ENCODE results near the gene SLC22A31. TPM values are rescaled to one million over a fixed set of nuclear protein-coding genes. Genes with fewer than 3 reads are reported as not detected.
"Not testable (repeated sequence)": the region's sequence is repeated elsewhere in the genome, so short reads cannot be mapped to it uniquely, and the experiment has no call there.

The SLC22A31 gene
- total RNA-seq, 1 donor from 2014 or later: not detected

DNA sequence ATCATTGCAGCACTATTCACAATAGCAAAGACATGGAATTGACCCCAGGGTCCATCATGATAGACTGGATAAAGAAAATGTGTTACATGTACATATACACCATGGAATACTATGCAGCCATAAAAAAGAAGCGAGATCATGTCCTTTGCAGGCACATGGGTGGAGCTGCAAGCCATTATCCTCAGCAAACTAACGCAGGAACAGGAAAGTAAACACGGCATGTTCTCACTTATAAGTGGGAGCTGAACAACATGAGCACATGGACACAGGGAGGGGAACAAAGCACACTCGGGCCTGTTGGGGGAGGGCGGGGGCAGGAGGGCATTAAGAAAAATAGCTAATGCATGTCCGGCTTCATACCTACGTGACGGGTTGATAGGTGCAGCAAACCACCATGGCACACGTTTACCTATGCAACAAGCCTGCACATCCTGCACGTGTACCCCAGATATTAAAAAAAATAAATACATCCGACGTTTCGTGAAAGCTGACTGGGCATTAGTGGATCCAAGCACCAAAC is 46.1 kb upstream of the SLC22A31 start:
- H3K4me3 ChIP-seq: peak overlapping the region; percentile 64
- H2AFZ ChIP-seq (replicated peaks): no peak overlapping the region
- H3K27ac ChIP-seq: no peak overlapping the region

DNA sequence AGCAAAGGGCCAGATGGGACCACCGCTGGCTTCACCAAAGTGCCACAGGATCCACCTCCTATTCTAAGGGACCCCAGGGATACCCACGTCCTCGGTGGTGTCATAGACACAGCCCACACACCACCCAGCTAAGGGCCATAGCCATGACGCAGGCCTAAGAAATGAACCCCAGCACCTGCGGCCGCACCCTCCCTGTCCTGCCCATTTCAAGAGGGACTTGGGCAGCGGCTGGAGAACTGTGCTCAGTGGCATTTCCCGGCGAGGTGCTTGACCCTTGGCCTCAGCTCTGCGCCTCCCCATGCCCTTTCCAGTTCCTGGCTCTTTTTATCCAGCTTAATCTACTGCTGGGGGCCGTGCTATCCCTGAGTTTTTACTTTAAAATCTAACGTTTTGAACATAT is 44.4 kb upstream of the SLC22A31 start:
- no peak overlapping the region for H3K27ac ChIP-seq
- no peak overlapping the region for H3K4me3 ChIP-seq
- H3K27ac Mint-ChIP-seq: no peak overlapping the region
- H3K9me3 ChIP-seq (ENCODE audit: low read depth): no peaks in the 10 kb centered on the region
- no peaks in the 10 kb centered on the region for H3K79me2 ChIP-seq (ENCODE audit: low read depth)
- no peaks in the 10 kb centered on the region for H4K20me1 ChIP-seq (ENCODE audit: low read depth)
- no peak overlapping the region for H3K9ac ChIP-seq
- TF ChIP-seq EZH2 (IDR thresholded peaks at IDR 0.05) (no peak), EZH2phosphoT487 (IDR thresholded peaks at IDR 0.05) (no peak)
- TF ChIP-seq, protein P1, sequence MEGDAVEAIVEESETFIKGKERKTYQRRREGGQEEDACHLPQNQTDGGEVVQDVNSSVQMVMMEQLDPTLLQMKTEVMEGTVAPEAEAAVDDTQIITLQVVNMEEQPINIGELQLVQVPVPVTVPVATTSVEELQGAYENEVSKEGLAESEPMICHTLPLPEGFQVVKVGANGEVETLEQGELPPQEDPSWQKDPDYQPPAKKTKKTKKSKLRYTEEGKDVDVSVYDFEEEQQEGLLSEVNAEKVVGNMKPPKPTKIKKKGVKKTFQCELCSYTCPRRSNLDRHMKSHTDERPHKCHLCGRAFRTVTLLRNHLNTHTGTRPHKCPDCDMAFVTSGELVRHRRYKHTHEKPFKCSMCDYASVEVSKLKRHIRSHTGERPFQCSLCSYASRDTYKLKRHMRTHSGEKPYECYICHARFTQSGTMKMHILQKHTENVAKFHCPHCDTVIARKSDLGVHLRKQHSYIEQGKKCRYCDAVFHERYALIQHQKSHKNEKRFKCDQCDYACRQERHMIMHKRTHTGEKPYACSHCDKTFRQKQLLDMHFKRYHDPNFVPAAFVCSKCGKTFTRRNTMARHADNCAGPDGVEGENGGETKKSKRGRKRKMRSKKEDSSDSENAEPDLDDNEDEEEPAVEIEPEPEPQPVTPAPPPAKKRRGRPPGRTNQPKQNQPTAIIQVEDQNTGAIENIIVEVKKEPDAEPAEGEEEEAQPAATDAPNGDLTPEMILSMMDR (IDR thresholded peaks at IDR 0.05): no peak
- no peaks in the 10 kb centered on the region for H3K9me3 Mint-ChIP-seq
- no peaks in the 10 kb centered on the region for H3K36me3 ChIP-seq
- no peak overlapping the region for H3K4me3 Mint-ChIP-seq
- no peak overlapping the region for H2AFZ ChIP-seq (replicated peaks)
- no peaks in the 10 kb centered on the region for H3K4me1 ChIP-seq
- H3F3A ChIP-seq (ENCODE audit: low read depth): peaks cover 30% of the 10 kb centered on the region
- H3K27me3 ChIP-seq: peaks cover 40% of the 10 kb centered on the region
- peaks cover 6% of the 10 kb centered on the region for H3K27me3 Mint-ChIP-seq (ENCODE audit: insufficient read depth, low read depth)
- DNase-seq (ENCODE audit: low spot score): no peak
- H3K36me3 Mint-ChIP-seq: peaks cover 3% of the 10 kb centered on the region
- H3K4me1 Mint-ChIP-seq: peaks cover 12% of the 10 kb centered on the region
- H3K4me2 ChIP-seq: no peak overlapping the region

More for the DNA sequence above, 46.1 kb upstream of the SLC22A31 start:
- H3K79me2 ChIP-seq (ENCODE audit: low read depth): no peaks in the 10 kb centered on the region
- H3K4me2 ChIP-seq: peak overlapping the region; percentile 96
- H3K27ac Mint-ChIP-seq: no peak overlapping the region
- H3K4me1 Mint-ChIP-seq: peaks cover 6% of the 10 kb centered on the region
- H3K9me3 ChIP-seq (ENCODE audit: low read depth): no peaks in the 10 kb centered on the region
- H3K36me3 Mint-ChIP-seq: peaks cover 8% of the 10 kb centered on the region
- no peaks in the 10 kb centered on the region for H3K4me1 ChIP-seq
- H3K27me3 ChIP-seq: peaks cover 40% of the 10 kb centered on the region
- peaks cover 8% of the 10 kb centered on the region for H3K9me3 Mint-ChIP-seq
- TF ChIP-seq EZH2 (IDR thresholded peaks at IDR 0.05) (no peak), EZH2phosphoT487 (IDR thresholded peaks at IDR 0.05) (no peak)
- TF ChIP-seq, protein P1 (IDR thresholded peaks at IDR 0.05): no peak
- no peaks in the 10 kb centered on the region for H4K20me1 ChIP-seq (ENCODE audit: low read depth)
- peaks cover 17% of the 10 kb centered on the region for H3F3A ChIP-seq (ENCODE audit: low read depth)
- peak overlapping the region; percentile 85 for H3K4me3 Mint-ChIP-seq
- H3K9ac ChIP-seq: no peak overlapping the region
- peaks cover 6% of the 10 kb centered on the region for H3K27me3 Mint-ChIP-seq (ENCODE audit: insufficient read depth, low read depth)
- no peak for DNase-seq (ENCODE audit: low spot score)
- H3K36me3 ChIP-seq: no peaks in the 10 kb centered on the region

DNA sequence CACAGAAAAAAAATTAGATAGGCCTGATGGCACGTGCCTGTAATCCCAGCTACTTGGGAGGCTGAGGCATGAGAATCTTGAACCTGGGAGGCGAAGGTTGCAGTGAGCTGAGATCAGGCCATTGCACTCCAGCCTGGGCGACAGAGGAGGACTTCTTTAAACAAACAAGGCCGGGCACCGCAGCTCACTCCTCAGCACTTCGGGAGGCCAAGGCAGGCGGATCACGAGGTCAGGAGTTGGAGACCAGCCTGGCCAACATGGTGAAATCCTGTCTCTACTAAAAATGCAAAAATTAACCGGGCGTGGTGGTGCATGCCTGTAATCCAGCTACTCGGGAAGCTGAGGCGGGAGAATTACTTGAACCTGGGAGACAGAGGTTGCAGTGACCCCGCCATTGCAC is 43.9 kb upstream of the SLC22A31 start:
- Mint-ChIP-seq H3K27ac (peak overlapping the region; percentile 76), H3K4me1 (peaks cover 13% of the 10 kb centered on the region)
- H3K27me3 Mint-ChIP-seq (ENCODE audit: insufficient read depth, low read depth): not testable (repeated sequence)

DNA sequence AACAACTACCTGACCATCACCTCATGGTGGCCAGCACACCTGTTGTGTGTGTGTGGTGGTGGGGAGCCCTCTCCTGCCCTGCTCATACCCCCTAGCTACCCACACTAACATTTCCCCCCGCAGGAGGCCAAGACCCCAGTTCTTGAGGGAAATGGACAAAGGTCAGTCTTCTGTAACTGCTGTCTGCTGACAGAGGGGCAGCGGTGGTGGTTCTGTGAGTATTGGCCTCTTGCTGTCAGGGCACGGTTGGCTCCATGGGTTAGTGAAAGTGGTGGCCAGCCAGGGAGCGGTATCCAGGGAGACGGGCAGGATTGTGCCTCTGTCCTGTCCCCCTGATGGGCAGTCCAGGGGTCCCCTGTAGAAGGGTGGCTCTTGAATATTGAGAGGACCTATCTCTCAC is 43.3 kb upstream of the SLC22A31 start:
- H3K4me2 ChIP-seq: no peak overlapping the region

More for the DNA sequence above, 43.9 kb upstream of the SLC22A31 start:
- peaks cover 39% of the 10 kb centered on the region for H3K27me3 ChIP-seq
- H2AFZ ChIP-seq (replicated peaks); DNase-seq (ENCODE audit: low spot score); H4K20me1 ChIP-seq (ENCODE audit: low read depth); H3K36me3 ChIP-seq; H3K9me3 ChIP-seq (ENCODE audit: low read depth); H3K4me2 ChIP-seq; H3K27ac ChIP-seq; H3K4me1 ChIP-seq; H3K9ac ChIP-seq; H3K79me2 ChIP-seq (ENCODE audit: low read depth); H3K36me3 Mint-ChIP-seq; H3K4me3 Mint-ChIP-seq; H3K9me3 Mint-ChIP-seq; H3K4me3 ChIP-seq: not testable (repeated sequence)
- peaks cover 31% of the 10 kb centered on the region for H3F3A ChIP-seq (ENCODE audit: low read depth)

More for the DNA sequence above, 43.3 kb upstream of the SLC22A31 start:
- H3K9ac ChIP-seq: no peak overlapping the region
- H3K4me1 ChIP-seq: no peaks in the 10 kb centered on the region
- H2AFZ ChIP-seq (replicated peaks): no peak overlapping the region
- no peaks in the 10 kb centered on the region for H3K36me3 ChIP-seq
- no peaks in the 10 kb centered on the region for H3K9me3 ChIP-seq (ENCODE audit: low read depth)
- peaks cover 33% of the 10 kb centered on the region for H3K27me3 ChIP-seq
- H4K20me1 ChIP-seq (ENCODE audit: low read depth): no peaks in the 10 kb centered on the region
- peaks cover 3% of the 10 kb centered on the region for H3K36me3 Mint-ChIP-seq
- peaks cover 13% of the 10 kb centered on the region for H3K4me1 Mint-ChIP-seq
- H3K27ac Mint-ChIP-seq: no peak overlapping the region
- no peak overlapping the region for H3K4me3 ChIP-seq
- TF ChIP-seq, protein P1 (IDR thresholded peaks at IDR 0.05): no peak
- no peak for TF ChIP-seq EZH2 (IDR thresholded peaks at IDR 0.05)
- TF ChIP-seq EZH2phosphoT487 (IDR thresholded peaks at IDR 0.05): no peak
- H3K4me3 Mint-ChIP-seq: no peak overlapping the region
- no peak for DNase-seq (ENCODE audit: low spot score)
- no peak overlapping the region for H3K27ac ChIP-seq
- peaks cover 6% of the 10 kb centered on the region for H3K27me3 Mint-ChIP-seq (ENCODE audit: insufficient read depth, low read depth)
- no peaks in the 10 kb centered on the region for H3K79me2 ChIP-seq (ENCODE audit: low read depth)
- no peaks in the 10 kb centered on the region for H3K9me3 Mint-ChIP-seq
- peaks cover 31% of the 10 kb centered on the region for H3F3A ChIP-seq (ENCODE audit: low read depth)
